Stomach smooth muscle (tissue), 2 donors: ENCODE data around the gene PRSS1.
"Not testable (repeated sequence)": the region's sequence is repeated elsewhere in the genome, so short reads cannot be mapped to it uniquely, and the experiment has no call there.

Experiments used
- H3K27ac ChIP-seq: one replicate; pipeline ENCODE4 v1.7.0; 2013; ENCODE audit warnings: mild to moderate bottlenecking, low read length, inconsistent platforms
- H3K27me3 ChIP-seq, 2 donors: one replicate each; pipeline ENCODE4 v1.7.0; 2013; ENCODE audit warnings: low read length in 2 of 2; ENCODE audit not compliant: insufficient read depth in 2 of 2, control insufficient read depth in 1 of 2
- H3K36me3 ChIP-seq, 2 donors: one replicate each; pipeline ENCODE4 v1.7.0; 2013; ENCODE audit warnings: low read length in 2 of 2; ENCODE audit not compliant: control insufficient read depth in 2 of 2, insufficient read depth in 2 of 2
- H3K4me1 ChIP-seq: one replicate; pipeline ENCODE4 v1.7.0; 2013; ENCODE audit warnings: low read length; ENCODE audit not compliant: control insufficient read depth, insufficient read depth
- H3K4me3 ChIP-seq, 2 donors: one replicate each; pipeline ENCODE4 v1.7.0; 2013; ENCODE audit warnings: low read length in 2 of 2
- H3K9ac ChIP-seq, 2 donors: one replicate each; pipeline ENCODE4 v1.7.0; 2013; ENCODE audit warnings: low read length in 2 of 2, mild to moderate bottlenecking in 1 of 2
- H3K9me3 ChIP-seq, 2 donors: one replicate each; pipeline ENCODE4 v1.7.0; 2013; ENCODE audit warnings: low read length in 2 of 2; ENCODE audit not compliant: control insufficient read depth in 2 of 2
- donor health status: healthy.
- donor health status: Pancreatic carcinoma.

The PRSS1 gene

DNA sequence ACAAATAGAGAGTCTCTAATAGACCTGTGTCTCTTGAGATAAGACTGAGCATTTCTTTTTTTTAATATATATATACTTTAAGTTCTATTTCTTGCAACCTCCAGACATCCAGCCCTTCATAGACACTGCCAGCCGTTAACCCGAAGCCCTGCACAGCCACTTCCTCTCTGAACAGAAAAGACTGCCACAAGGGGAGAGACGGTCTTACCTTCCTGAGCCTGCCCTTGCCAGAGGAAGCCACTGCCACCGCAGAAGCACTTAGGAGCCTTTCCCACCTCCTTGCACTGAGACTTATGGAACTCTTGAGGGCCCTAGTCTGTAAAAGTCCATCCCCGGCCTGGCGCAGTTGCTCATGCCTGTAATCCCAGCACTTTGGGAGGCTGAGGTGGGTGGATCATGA is 31.8 kb upstream of the PRSS1 start:
- no peaks in the 10 kb centered on the region for H3K9me3 ChIP-seq
- peaks cover 0 to 2% of the 10 kb centered on the region in 2 donors for H3K27me3 ChIP-seq
- H3K36me3 ChIP-seq: no peaks in the 10 kb centered on the region
- no peak overlapping the region for H3K27ac ChIP-seq
- no peak overlapping the region for H3K9ac ChIP-seq
- no peak overlapping the region for H3K4me3 ChIP-seq
- H3K4me1 ChIP-seq: no peaks in the 10 kb centered on the region

DNA sequence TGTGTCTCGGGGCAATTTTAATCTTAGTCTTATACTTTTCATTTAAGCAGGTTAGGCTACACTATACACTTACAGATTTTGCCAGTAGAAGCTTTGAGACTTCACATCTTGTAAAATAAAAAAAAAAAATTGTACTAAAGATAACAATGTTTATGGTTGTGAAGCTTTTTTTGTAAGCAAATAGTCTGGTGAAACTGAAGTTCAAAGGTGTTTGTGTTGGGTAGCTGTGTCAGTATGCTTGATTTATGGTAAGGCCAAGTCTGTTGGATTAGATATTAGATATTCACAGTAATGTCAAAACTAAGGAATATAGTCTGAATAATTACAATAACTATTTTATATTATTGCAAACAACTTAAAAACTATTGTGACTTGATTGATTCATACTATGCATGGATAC is 31.0 kb upstream of the PRSS1 start:
- H3K27ac ChIP-seq: no peak overlapping the region
- no peaks in the 10 kb centered on the region for H3K36me3 ChIP-seq

DNA sequence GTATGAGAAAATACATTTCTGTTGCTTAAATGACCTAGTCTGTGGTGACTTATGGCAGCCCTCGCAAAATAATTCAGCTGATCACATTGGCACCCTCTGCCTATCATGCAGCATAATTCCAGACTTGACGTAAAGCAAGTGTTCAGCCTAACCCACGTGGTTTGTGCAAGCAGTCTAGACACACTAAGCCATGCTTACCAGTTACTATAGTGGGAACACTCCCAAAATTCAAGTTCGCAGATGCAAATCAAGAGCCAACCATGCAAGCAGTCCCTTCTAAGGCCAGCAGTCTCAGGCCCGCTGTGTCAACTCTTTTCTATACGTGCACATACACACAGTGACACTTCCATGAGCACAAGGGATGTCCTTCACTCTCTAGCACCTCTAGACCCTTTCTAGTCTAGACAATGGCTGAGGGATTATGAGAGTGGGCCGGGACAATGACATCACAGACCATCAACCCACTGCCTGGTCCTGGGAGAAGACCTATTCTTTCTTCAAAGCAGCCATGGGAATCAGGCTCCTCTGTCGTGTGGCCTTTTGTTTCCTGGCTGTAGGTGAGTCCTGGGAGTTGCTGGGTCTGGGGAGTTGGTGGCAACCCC is 29.0 kb upstream of the PRSS1 start:
- no peaks in the 10 kb centered on the region for H3K36me3 ChIP-seq
- no peaks in the 10 kb centered on the region for H3K4me1 ChIP-seq
- peaks cover 0 to 3% of the 10 kb centered on the region in 2 donors for H3K9me3 ChIP-seq
- H3K27me3 ChIP-seq: peaks cover 0 to 2% of the 10 kb centered on the region in 2 donors
- H3K27ac ChIP-seq: no peak overlapping the region
- no peak overlapping the region for H3K9ac ChIP-seq
- H3K4me3 ChIP-seq: no peak overlapping the region

More for the DNA sequence above, 31.0 kb upstream of the PRSS1 start:
- H3K4me3 ChIP-seq: no peak overlapping the region
- H3K4me1 ChIP-seq: no peaks in the 10 kb centered on the region
- H3K27me3 ChIP-seq: peaks cover 0 to 2% of the 10 kb centered on the region in 2 donors
- H3K9ac ChIP-seq: no peak overlapping the region
- no peaks in the 10 kb centered on the region for H3K9me3 ChIP-seq

GRCh38 chr7:142720986-142721385 is 28.3 kb upstream of the PRSS1 start:
- H3K4me1 ChIP-seq: no peaks in the 10 kb centered on the region
- no peak overlapping the region for H3K4me3 ChIP-seq
- no peak overlapping the region for H3K9ac ChIP-seq
- H3K9me3 ChIP-seq: peaks cover 0 to 3% of the 10 kb centered on the region in 2 donors
- H3K36me3 ChIP-seq: no peaks in the 10 kb centered on the region
- H3K27ac ChIP-seq: no peak overlapping the region
- peaks cover 0 to 2% of the 10 kb centered on the region in 2 donors for H3K27me3 ChIP-seq

GRCh38 chr7:142722248-142722794 is 27.0 kb upstream of the PRSS1 start:
- no peak overlapping the region for H3K4me3 ChIP-seq
- peaks cover 0 to 2% of the 10 kb centered on the region in 2 donors for H3K27me3 ChIP-seq
- no peak overlapping the region for H3K9ac ChIP-seq
- peaks cover 0 to 3% of the 10 kb centered on the region in 2 donors for H3K9me3 ChIP-seq
- H3K27ac ChIP-seq: no peak overlapping the region
- no peaks in the 10 kb centered on the region for H3K36me3 ChIP-seq
- H3K4me1 ChIP-seq: no peaks in the 10 kb centered on the region

GRCh38 chr7:142733271-142733670 is 16.0 kb upstream of the PRSS1 start:
- no peaks in the 10 kb centered on the region for H3K4me1 ChIP-seq
- no peaks in the 10 kb centered on the region for H3K27me3 ChIP-seq
- H3K9me3 ChIP-seq: peaks cover 0 to 3% of the 10 kb centered on the region in 2 donors
- H3K27ac ChIP-seq: no peak overlapping the region
- H3K36me3 ChIP-seq: no peaks in the 10 kb centered on the region
- H3K9ac ChIP-seq: no peak overlapping the region
- no peak overlapping the region for H3K4me3 ChIP-seq

GRCh38 chr7:142739923-142740492 is 9.3 kb upstream of the PRSS1 start:
- H3K27ac ChIP-seq: no peak overlapping the region
- no peaks in the 10 kb centered on the region for H3K9me3 ChIP-seq

DNA sequence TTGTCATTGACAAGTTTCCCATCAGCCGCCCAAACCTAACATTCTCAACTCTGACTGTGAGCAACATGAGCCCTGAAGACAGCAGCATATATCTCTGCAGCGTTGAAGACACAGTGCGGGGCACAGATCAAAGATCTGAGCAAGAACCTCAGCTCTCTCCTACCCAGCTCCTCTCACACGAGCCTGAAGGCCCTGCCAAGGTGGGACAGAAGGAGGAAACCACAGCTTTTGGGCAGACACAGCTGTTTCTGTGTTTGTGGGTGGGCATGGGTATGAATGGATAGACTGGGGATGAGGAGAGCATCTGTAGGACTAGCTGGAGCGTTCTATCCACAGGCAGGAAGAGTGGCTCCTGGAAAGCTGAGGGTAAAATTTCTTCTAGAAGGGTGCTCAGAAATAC is 8.5 kb upstream of the PRSS1 start:
- Histone ChIP-seq H3K27ac (no peak overlapping the region), H3K9me3 (no peaks in the 10 kb centered on the region), H3K27me3 (no peaks in the 10 kb centered on the region), H3K4me1 (no peaks in the 10 kb centered on the region), H3K9ac (no peak overlapping the region), H3K4me3 (no peak overlapping the region), H3K36me3 (no peaks in the 10 kb centered on the region)

More at GRCh38 chr7:142739923-142740492, 9.3 kb upstream of the PRSS1 start:
- no peak overlapping the region for H3K9ac ChIP-seq
- no peaks in the 10 kb centered on the region for H3K4me1 ChIP-seq
- H3K27me3 ChIP-seq: no peaks in the 10 kb centered on the region
- H3K4me3 ChIP-seq: no peak overlapping the region
- no peaks in the 10 kb centered on the region for H3K36me3 ChIP-seq

GRCh38 chr7:142741932-142742331 is 7.3 kb upstream of the PRSS1 start:
- H3K27me3 ChIP-seq, H3K9ac ChIP-seq, H3K4me1 ChIP-seq, H3K9me3 ChIP-seq, H3K4me3 ChIP-seq, H3K27ac ChIP-seq, H3K36me3 ChIP-seq: not testable (repeated sequence)

GRCh38 chr7:142745091-142745635 is 4.1 kb upstream of the PRSS1 start:
- Histone ChIP-seq H3K4me3 (no peak overlapping the region), H3K9ac (no peak overlapping the region), H3K36me3 (no peaks in the 10 kb centered on the region), H3K27ac (no peak overlapping the region), H3K27me3 (peaks cover 0 to under 1% of the 10 kb centered on the region in 2 donors), H3K9me3 (no peaks in the 10 kb centered on the region), H3K4me1 (no peaks in the 10 kb centered on the region)

DNA sequence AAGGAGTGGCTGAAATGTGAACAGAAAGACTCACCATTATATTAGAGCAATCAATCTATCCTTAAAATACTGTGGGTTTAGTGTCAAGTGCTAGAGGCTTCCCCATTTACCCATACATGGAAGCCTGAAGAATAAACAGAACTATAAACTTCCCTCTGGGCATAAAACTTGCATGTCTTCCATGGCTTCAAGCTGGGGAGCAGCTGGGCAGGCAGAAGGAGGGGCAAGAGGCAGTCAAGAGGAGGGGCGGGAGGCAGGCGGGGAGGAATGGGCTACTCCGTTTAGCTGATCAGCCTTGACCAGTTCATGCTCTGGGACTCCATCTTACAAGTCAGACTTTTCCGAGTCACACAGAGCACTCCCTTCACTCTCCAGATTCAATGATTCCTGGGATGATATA is 3.5 kb upstream of the PRSS1 start:
- H3K9me3 ChIP-seq: no peaks in the 10 kb centered on the region
- no peaks in the 10 kb centered on the region for H3K36me3 ChIP-seq
- H3K4me3 ChIP-seq: no peak overlapping the region
- no peak overlapping the region for H3K9ac ChIP-seq
- no peak overlapping the region for H3K27ac ChIP-seq
- H3K4me1 ChIP-seq: no peaks in the 10 kb centered on the region
- peaks cover 0 to 2% of the 10 kb centered on the region in 2 donors for H3K27me3 ChIP-seq
